Lower leg skin (tissue), 3 donors: ENCODE results near the gene BIRC2.

Experiments
- POLR2A ChIP-seq, 2 donors: fragments of 450-650 bp; IDR thresholded peaks; one replicate each; pipeline ENCODE4 v1.6.1; 2016 to 2017; ENCODE audit warnings: antibody characterized with exemption in 2 of 2, mild to moderate bottlenecking in 1 of 2, moderate library complexity in 1 of 2
- TF ChIP-seq, protein P1 (sequence below), 3 donors: fragments of 450-650 bp; IDR thresholded peaks; one replicate each; pipeline ENCODE4 v1.5.1; 2016; ENCODE audit warnings: antibody characterized with exemption in 3 of 3, mild to moderate bottlenecking in 3 of 3, moderate library complexity in 2 of 3

- TF ChIP-seq, protein P1, sequence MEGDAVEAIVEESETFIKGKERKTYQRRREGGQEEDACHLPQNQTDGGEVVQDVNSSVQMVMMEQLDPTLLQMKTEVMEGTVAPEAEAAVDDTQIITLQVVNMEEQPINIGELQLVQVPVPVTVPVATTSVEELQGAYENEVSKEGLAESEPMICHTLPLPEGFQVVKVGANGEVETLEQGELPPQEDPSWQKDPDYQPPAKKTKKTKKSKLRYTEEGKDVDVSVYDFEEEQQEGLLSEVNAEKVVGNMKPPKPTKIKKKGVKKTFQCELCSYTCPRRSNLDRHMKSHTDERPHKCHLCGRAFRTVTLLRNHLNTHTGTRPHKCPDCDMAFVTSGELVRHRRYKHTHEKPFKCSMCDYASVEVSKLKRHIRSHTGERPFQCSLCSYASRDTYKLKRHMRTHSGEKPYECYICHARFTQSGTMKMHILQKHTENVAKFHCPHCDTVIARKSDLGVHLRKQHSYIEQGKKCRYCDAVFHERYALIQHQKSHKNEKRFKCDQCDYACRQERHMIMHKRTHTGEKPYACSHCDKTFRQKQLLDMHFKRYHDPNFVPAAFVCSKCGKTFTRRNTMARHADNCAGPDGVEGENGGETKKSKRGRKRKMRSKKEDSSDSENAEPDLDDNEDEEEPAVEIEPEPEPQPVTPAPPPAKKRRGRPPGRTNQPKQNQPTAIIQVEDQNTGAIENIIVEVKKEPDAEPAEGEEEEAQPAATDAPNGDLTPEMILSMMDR (IDR thresholded peaks at IDR 0.05): no peak
- TF ChIP-seq POLR2A (IDR thresholded peaks at IDR 0.05): no peak
These were observed 14.4 kb upstream of the BIRC2 start for GRCh38 chr11:102332611-102332994.
